ENCODE results near the gene ZBTB20.

- TF ChIP-seq POLR2A (IDR thresholded peaks at IDR 0.05) (no peak), CTCF (IDR thresholded peaks at IDR 0.05) (no peak)
Observed at GRCh38 chr3:114456742-114457141, 690.3 kb downstream of the ZBTB20 start.
